ENCODE results near the gene TCERG1L. TPM values are rescaled to one million over a fixed set of nuclear protein-coding genes. Genes with fewer than 3 reads are reported as not detected.

The TCERG1L gene
- total RNA-seq, 1 experiment from 2014 or later, result not detected

- ChIA-PET CTCF (no interaction called here), POLR2A (ENCODE audit: unreplicated experiment) (no interaction called here)
- Histone ChIP-seq H4K20me1 (ENCODE audit: insufficient read depth) (no peaks in the 10 kb centered on the region), H3K27me3 (ENCODE audit: insufficient read depth, low read depth) (peaks cover 47% of the 10 kb centered on the region), H3K27ac (no peak overlapping the region), H3K9me2 (ENCODE audit: insufficient read depth) (no peaks in the 10 kb centered on the region), H2AFZ (no peak overlapping the region), H3K36me3 (ENCODE audit: low read depth) (no peaks in the 10 kb centered on the region), H3K4me1 (replicated peaks; ENCODE audit: insufficient read depth) (no peaks in the 10 kb centered on the region), H3K4me2 (no peak overlapping the region), H3F3A (ENCODE audit: insufficient read depth, low read depth) (no peaks in the 10 kb centered on the region), H3K79me2 (ENCODE audit: low read depth) (no peaks in the 10 kb centered on the region), H3K4me3 (no peak overlapping the region), H3K9me3 (ENCODE audit: insufficient read depth, low read depth) (no peaks in the 10 kb centered on the region)
- intact Hi-C loops (cut with micrococcal nuclease; ENCODE audit: unreplicated experiment), result no loop called here
- no TSS peak for BruUV-seq (replicated peaks)
- no peak for DNase-seq
- TF ChIP-seq EZH2 (IDR thresholded peaks at IDR 0.05; ENCODE audit: low read depth) (no peak), CTCF (conservative IDR thresholded peaks at IDR 0.05) (no peak)
These were observed 195.1 kb downstream of the TCERG1L start for GRCh38 chr10:131116216-131116990.

- H2AFZ ChIP-seq, result no peak overlapping the region
- BruUV-seq (replicated peaks), result no TSS peak
- POLR2A ChIA-PET (ENCODE audit: unreplicated experiment), result no interaction called here
- H3K4me2 ChIP-seq, result no peak overlapping the region
- H3K9me2 ChIP-seq (ENCODE audit: insufficient read depth), result no peaks in the 10 kb centered on the region
- no peak for DNase-seq
- CTCF ChIA-PET, result no interaction called here
- no peaks in the 10 kb centered on the region for H3K9me3 ChIP-seq (ENCODE audit: insufficient read depth, low read depth)
- H3K27me3 ChIP-seq (ENCODE audit: insufficient read depth, low read depth), result peaks cover 47% of the 10 kb centered on the region
- H3K4me1 ChIP-seq (replicated peaks; ENCODE audit: insufficient read depth), result no peaks in the 10 kb centered on the region
- intact Hi-C loops (cut with micrococcal nuclease; ENCODE audit: unreplicated experiment), result no loop called here
- no peaks in the 10 kb centered on the region for H4K20me1 ChIP-seq (ENCODE audit: insufficient read depth)
- H3K79me2 ChIP-seq (ENCODE audit: low read depth), result no peaks in the 10 kb centered on the region
- no peaks in the 10 kb centered on the region for H3F3A ChIP-seq (ENCODE audit: insufficient read depth, low read depth)
- H3K27ac ChIP-seq, result no peak overlapping the region
- no peaks in the 10 kb centered on the region for H3K36me3 ChIP-seq (ENCODE audit: low read depth)
- TF ChIP-seq CTCF (conservative IDR thresholded peaks at IDR 0.05) (no peak), EZH2 (IDR thresholded peaks at IDR 0.05; ENCODE audit: low read depth) (no peak)
- H3K4me3 ChIP-seq, result no peak overlapping the region
These were observed 195.7 kb downstream of the TCERG1L start for GRCh38 chr10:131115801-131116200.

GRCh38 chr10:131115321-131115720, 196.2 kb downstream of the TCERG1L start:
- H3K4me3 ChIP-seq, result no peak overlapping the region

More at GRCh38 chr10:131115321-131115720, 196.2 kb downstream of the TCERG1L start:
- H2AFZ ChIP-seq, result no peak overlapping the region
- intact Hi-C loops (cut with micrococcal nuclease; ENCODE audit: unreplicated experiment), result no loop called here
- H3K36me3 ChIP-seq (ENCODE audit: low read depth), result no peaks in the 10 kb centered on the region
- no peak for DNase-seq
- POLR2A ChIA-PET (ENCODE audit: unreplicated experiment), result no interaction called here
- CTCF ChIA-PET, result no interaction called here
- no peaks in the 10 kb centered on the region for H3K9me3 ChIP-seq (ENCODE audit: insufficient read depth, low read depth)
- BruUV-seq (replicated peaks), result no TSS peak
- H3K4me1 ChIP-seq (replicated peaks; ENCODE audit: insufficient read depth), result no peaks in the 10 kb centered on the region
- H3K9me2 ChIP-seq (ENCODE audit: insufficient read depth), result no peaks in the 10 kb centered on the region
- no peak for TF ChIP-seq CTCF (conservative IDR thresholded peaks at IDR 0.05)
- TF ChIP-seq EZH2 (IDR thresholded peaks at IDR 0.05; ENCODE audit: low read depth), result no peak
- no peaks in the 10 kb centered on the region for H3F3A ChIP-seq (ENCODE audit: insufficient read depth, low read depth)
- peaks cover 47% of the 10 kb centered on the region for H3K27me3 ChIP-seq (ENCODE audit: insufficient read depth, low read depth)
- H3K4me2 ChIP-seq, result no peak overlapping the region
- H3K79me2 ChIP-seq (ENCODE audit: low read depth), result no peaks in the 10 kb centered on the region
- H4K20me1 ChIP-seq (ENCODE audit: insufficient read depth), result no peaks in the 10 kb centered on the region
- no peak overlapping the region for H3K27ac ChIP-seq

Data from PC-9 (cell line).